ENCODE results near the gene SPCS3.

DNA sequence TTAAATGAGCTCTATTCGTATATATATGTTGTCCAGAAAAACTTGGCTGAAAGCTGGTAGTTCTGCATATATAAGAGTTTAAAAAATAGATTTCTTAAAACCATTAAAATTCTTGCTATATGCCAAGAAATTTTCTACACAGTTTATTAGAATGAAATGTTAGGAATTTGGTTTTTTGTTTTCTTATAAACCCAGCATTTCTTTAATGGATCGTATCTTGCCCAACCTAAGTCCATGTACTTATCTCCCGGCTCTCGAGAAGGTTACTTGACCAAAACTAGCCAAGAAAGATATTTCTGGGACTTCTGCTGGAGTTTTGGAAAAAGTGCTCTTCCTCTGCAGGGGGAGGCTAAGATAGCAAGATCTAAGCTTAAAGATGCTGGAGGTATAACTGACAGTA, 46.0 kb upstream of the SPCS3 start:
- no peak for TF ChIP-seq KDM1A (CRISPR knock-in tag; IDR thresholded peaks at IDR 0.05)
- no peak for TF ChIP-seq ZNF572 (CRISPR knock-in tag; IDR thresholded peaks at IDR 0.05)
- TF ChIP-seq, protein P1, sequence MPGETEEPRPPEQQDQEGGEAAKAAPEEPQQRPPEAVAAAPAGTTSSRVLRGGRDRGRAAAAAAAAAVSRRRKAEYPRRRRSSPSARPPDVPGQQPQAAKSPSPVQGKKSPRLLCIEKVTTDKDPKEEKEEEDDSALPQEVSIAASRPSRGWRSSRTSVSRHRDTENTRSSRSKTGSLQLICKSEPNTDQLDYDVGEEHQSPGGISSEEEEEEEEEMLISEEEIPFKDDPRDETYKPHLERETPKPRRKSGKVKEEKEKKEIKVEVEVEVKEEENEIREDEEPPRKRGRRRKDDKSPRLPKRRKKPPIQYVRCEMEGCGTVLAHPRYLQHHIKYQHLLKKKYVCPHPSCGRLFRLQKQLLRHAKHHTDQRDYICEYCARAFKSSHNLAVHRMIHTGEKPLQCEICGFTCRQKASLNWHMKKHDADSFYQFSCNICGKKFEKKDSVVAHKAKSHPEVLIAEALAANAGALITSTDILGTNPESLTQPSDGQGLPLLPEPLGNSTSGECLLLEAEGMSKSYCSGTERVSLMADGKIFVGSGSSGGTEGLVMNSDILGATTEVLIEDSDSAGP (CRISPR knock-in tag; IDR thresholded peaks at IDR 0.05; ENCODE audit: borderline replicate concordance): no peak
- no peak for TF ChIP-seq ZNF224 (CRISPR knock-in tag; IDR thresholded peaks at IDR 0.05)
- TF ChIP-seq, protein P2, sequence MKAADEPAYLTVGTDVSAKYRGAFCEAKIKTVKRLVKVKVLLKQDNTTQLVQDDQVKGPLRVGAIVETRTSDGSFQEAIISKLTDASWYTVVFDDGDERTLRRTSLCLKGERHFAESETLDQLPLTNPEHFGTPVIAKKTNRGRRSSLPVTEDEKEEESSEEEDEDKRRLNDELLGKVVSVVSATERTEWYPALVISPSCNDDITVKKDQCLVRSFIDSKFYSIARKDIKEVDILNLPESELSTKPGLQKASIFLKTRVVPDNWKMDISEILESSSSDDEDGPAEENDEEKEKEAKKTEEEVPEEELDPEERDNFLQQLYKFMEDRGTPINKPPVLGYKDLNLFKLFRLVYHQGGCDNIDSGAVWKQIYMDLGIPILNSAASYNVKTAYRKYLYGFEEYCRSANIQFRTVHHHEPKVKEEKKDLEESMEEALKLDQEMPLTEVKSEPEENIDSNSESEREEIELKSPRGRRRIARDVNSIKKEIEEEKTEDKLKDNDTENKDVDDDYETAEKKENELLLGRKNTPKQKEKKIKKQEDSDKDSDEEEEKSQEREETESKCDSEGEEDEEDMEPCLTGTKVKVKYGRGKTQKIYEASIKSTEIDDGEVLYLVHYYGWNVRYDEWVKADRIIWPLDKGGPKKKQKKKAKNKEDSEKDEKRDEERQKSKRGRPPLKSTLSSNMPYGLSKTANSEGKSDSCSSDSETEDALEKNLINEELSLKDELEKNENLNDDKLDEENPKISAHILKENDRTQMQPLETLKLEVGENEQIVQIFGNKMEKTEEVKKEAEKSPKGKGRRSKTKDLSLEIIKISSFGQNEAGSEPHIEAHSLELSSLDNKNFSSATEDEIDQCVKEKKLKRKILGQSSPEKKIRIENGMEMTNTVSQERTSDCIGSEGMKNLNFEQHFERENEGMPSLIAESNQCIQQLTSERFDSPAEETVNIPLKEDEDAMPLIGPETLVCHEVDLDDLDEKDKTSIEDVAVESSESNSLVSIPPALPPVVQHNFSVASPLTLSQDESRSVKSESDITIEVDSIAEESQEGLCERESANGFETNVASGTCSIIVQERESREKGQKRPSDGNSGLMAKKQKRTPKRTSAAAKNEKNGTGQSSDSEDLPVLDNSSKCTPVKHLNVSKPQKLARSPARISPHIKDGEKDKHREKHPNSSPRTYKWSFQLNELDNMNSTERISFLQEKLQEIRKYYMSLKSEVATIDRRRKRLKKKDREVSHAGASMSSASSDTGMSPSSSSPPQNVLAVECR (CRISPR knock-in tag; IDR thresholded peaks at IDR 0.05; ENCODE audit: borderline replicate concordance): no peak
- no peak for TF ChIP-seq ELF1 (CRISPR knock-in tag; IDR thresholded peaks at IDR 0.05)
- TF ChIP-seq ZKSCAN8 (CRISPR knock-in tag; IDR thresholded peaks at IDR 0.05; ENCODE audit: borderline replicate concordance): no peak
- TF ChIP-seq ZNF747 (CRISPR knock-in tag; IDR thresholded peaks at IDR 0.05; ENCODE audit: borderline replicate concordance): no peak
- no peak for TF ChIP-seq RAD21 (CRISPR knock-in tag; IDR thresholded peaks at IDR 0.05)
- TF ChIP-seq, protein P3, sequence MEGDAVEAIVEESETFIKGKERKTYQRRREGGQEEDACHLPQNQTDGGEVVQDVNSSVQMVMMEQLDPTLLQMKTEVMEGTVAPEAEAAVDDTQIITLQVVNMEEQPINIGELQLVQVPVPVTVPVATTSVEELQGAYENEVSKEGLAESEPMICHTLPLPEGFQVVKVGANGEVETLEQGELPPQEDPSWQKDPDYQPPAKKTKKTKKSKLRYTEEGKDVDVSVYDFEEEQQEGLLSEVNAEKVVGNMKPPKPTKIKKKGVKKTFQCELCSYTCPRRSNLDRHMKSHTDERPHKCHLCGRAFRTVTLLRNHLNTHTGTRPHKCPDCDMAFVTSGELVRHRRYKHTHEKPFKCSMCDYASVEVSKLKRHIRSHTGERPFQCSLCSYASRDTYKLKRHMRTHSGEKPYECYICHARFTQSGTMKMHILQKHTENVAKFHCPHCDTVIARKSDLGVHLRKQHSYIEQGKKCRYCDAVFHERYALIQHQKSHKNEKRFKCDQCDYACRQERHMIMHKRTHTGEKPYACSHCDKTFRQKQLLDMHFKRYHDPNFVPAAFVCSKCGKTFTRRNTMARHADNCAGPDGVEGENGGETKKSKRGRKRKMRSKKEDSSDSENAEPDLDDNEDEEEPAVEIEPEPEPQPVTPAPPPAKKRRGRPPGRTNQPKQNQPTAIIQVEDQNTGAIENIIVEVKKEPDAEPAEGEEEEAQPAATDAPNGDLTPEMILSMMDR (CRISPR knock-in tag; IDR thresholded peaks at IDR 0.05): no peak

All from HepG2 (cell line).